ENCODE measurements around the gene ITPKB. TPM values are rescaled to one million over a fixed set of nuclear protein-coding genes. Genes with fewer than 3 reads are reported as not detected.
A peak's percentile ranks its signal among the peaks of the same experiment; 100 is the strongest.

The ITPKB gene
- total and polyA plus RNA-seq, 4 experiments from 2014 or later = 52.2 to 159 (median 104) TPM

- ChIA-PET POLR2A (ENCODE audit: partially characterized antibody) (no interaction called here), CTCF (ENCODE audit: partially characterized antibody) (interaction anchor here (0.6 to 1.4 kb wide), 2 partner anchors 20 to 669 kb away, joined by 3 read pairs; no protein-coding TSS in a partner anchor)
- H3K27me3 Mint-ChIP-seq = peaks cover 7 to 16% of the 10 kb centered on the region in 2 donors
Observed at GRCh38 chr1:226589008-226589733, 149.9 kb downstream of the ITPKB start.

GRCh38 chr1:226588484-226588883 lies 150.6 kb downstream of the ITPKB start:
- POLR2A ChIA-PET (ENCODE audit: partially characterized antibody) = no interaction called here
- Histone ChIP-seq H3K4me3 (ENCODE audit: low read length in 2 of 2) (no peak overlapping the region), H3K27ac (ENCODE audit: low read depth, low read length) (no peak overlapping the region), H3K27me3 (ENCODE audit: insufficient read depth, low read length) (no peaks in the 10 kb centered on the region), H3K4me1 (ENCODE audit: insufficient read depth, low read length) (no peaks in the 10 kb centered on the region), H3K36me3 (ENCODE audit: insufficient read depth, low read length) (no peaks in the 10 kb centered on the region), H3K9me3 (ENCODE audit: control insufficient read depth in 1 of 2, low read length in 2 of 2) (no peaks in the 10 kb centered on the region)
- H3K9me3 Mint-ChIP-seq = peaks cover 0 to 3% (median 0%) of the 10 kb centered on the region in 8 donors
- H3K36me3 Mint-ChIP-seq = no peaks in the 10 kb centered on the region
- intact Hi-C loops (cut with micrococcal nuclease) = no loop called here
- CTCF ChIA-PET (ENCODE audit: partially characterized antibody) = no interaction called here
- no peak overlapping the region for H3K4me3 Mint-ChIP-seq
- H3K4me1 Mint-ChIP-seq = peaks cover 0 to 1% (median 0%) of the 10 kb centered on the region in 4 donors
- no peak for DNase-seq
- H3K27ac Mint-ChIP-seq = no peak overlapping the region
- H3K27me3 Mint-ChIP-seq = peaks cover 7 to 13% of the 10 kb centered on the region in 2 donors

More at GRCh38 chr1:226589008-226589733, 149.9 kb downstream of the ITPKB start:
- Mint-ChIP-seq H3K4me3 (no peak overlapping the region), H3K9me3 (peaks cover 0 to 3% (median 0%) of the 10 kb centered on the region in 8 donors), H3K4me1 (peaks cover 0 to under 1% (median 0%) of the 10 kb centered on the region in 4 donors), H3K27ac (no peak overlapping the region), H3K36me3 (no peaks in the 10 kb centered on the region)
- DNase-seq = no peak
- Histone ChIP-seq H3K27me3 (ENCODE audit: insufficient read depth, low read length) (no peaks in the 10 kb centered on the region), H3K4me1 (ENCODE audit: insufficient read depth, low read length) (no peaks in the 10 kb centered on the region), H3K9me3 (ENCODE audit: control insufficient read depth in 1 of 2, low read length in 2 of 2) (no peaks in the 10 kb centered on the region), H3K4me3 (ENCODE audit: low read length in 2 of 2) (no peak overlapping the region), H3K36me3 (ENCODE audit: insufficient read depth, low read length) (no peaks in the 10 kb centered on the region), H3K27ac (ENCODE audit: low read depth, low read length) (no peak overlapping the region)
- intact Hi-C loops (cut with micrococcal nuclease) = no loop called here

- Histone ChIP-seq H3K27me3 (ENCODE audit: insufficient read depth, low read length) (no peaks in the 10 kb centered on the region), H3K9me3 (ENCODE audit: control insufficient read depth in 1 of 2, low read length in 2 of 2) (no peaks in the 10 kb centered on the region), H3K4me1 (ENCODE audit: insufficient read depth, low read length) (no peaks in the 10 kb centered on the region), H3K27ac (ENCODE audit: low read depth, low read length) (no peak overlapping the region), H3K4me3 (ENCODE audit: low read length in 2 of 2) (no peak overlapping the region), H3K36me3 (ENCODE audit: insufficient read depth, low read length) (no peaks in the 10 kb centered on the region)
- ChIA-PET CTCF (ENCODE audit: partially characterized antibody) (interaction anchor here (0.8 kb wide), 1 partner anchor 114 kb away, joined by 3 read pairs; no protein-coding TSS in a partner anchor), POLR2A (ENCODE audit: partially characterized antibody) (no interaction called here)
- H3K9me3 Mint-ChIP-seq = no peaks in the 10 kb centered on the region
- no peaks in the 10 kb centered on the region for H3K36me3 Mint-ChIP-seq
- no peak for DNase-seq
- no peak overlapping the region for H3K27ac Mint-ChIP-seq
- intact Hi-C loops (cut with micrococcal nuclease) = no loop called here
- peaks cover 0 to 1% (median 0%) of the 10 kb centered on the region in 4 donors for H3K4me1 Mint-ChIP-seq
- no peak overlapping the region for H3K4me3 Mint-ChIP-seq
- H3K27me3 Mint-ChIP-seq = peaks cover 3 to 12% of the 10 kb centered on the region in 2 donors
Observed at GRCh38 chr1:226586650-226587422, 152.2 kb downstream of the ITPKB start.

- peaks cover 3 to 11% of the 10 kb centered on the region in 2 donors for H3K27me3 Mint-ChIP-seq
- POLR2A ChIA-PET (ENCODE audit: partially characterized antibody) = no interaction called here
Observed at GRCh38 chr1:226586116-226586515, 153.0 kb downstream of the ITPKB start.

GRCh38 chr1:226584164-226584563 lies 154.9 kb downstream of the ITPKB start:
- Mint-ChIP-seq H3K4me1 (peaks cover 0 to 1% (median 0%) of the 10 kb centered on the region in 4 donors), H3K9me3 (peaks cover 0 to 2% (median 0%) of the 10 kb centered on the region in 8 donors), H3K36me3 (no peaks in the 10 kb centered on the region), H3K27ac (peak overlapping the region in 2 of 7 donors; percentile 5 to 8), H3K27me3 (peaks cover 3% of the 10 kb centered on the region in 2 donors), H3K4me3 (no peak overlapping the region)
- DNase-seq = no peak
- Histone ChIP-seq H3K27me3 (ENCODE audit: insufficient read depth, low read length) (no peaks in the 10 kb centered on the region), H3K36me3 (ENCODE audit: insufficient read depth, low read length) (no peaks in the 10 kb centered on the region), H3K27ac (ENCODE audit: low read depth, low read length) (no peak overlapping the region), H3K4me1 (ENCODE audit: insufficient read depth, low read length) (no peaks in the 10 kb centered on the region), H3K4me3 (ENCODE audit: low read length in 2 of 2) (no peak overlapping the region), H3K9me3 (ENCODE audit: control insufficient read depth in 1 of 2, low read length in 2 of 2) (no peaks in the 10 kb centered on the region)
- ChIA-PET CTCF (ENCODE audit: partially characterized antibody) (interaction anchor here (2.8 kb wide), 1 partner anchor 24 kb away, joined by 9 read pairs; no protein-coding TSS in a partner anchor), POLR2A (ENCODE audit: partially characterized antibody) (no interaction called here)
- intact Hi-C loops (cut with micrococcal nuclease) = no loop called here

More at GRCh38 chr1:226586116-226586515, 153.0 kb downstream of the ITPKB start:
- H3K4me3 Mint-ChIP-seq = no peak overlapping the region
- H3K4me3 ChIP-seq (ENCODE audit: low read length in 2 of 2) = no peak overlapping the region
- no peaks in the 10 kb centered on the region for H3K9me3 ChIP-seq (ENCODE audit: control insufficient read depth in 1 of 2, low read length in 2 of 2)
- H3K27ac ChIP-seq (ENCODE audit: low read depth, low read length) = no peak overlapping the region
- no peaks in the 10 kb centered on the region for H3K36me3 ChIP-seq (ENCODE audit: insufficient read depth, low read length)
- intact Hi-C loops (cut with micrococcal nuclease) = no loop called here
- no peaks in the 10 kb centered on the region for H3K9me3 Mint-ChIP-seq
- H3K27me3 ChIP-seq (ENCODE audit: insufficient read depth, low read length) = no peaks in the 10 kb centered on the region
- H3K4me1 Mint-ChIP-seq = peaks cover 0 to 1% (median 0%) of the 10 kb centered on the region in 4 donors
- CTCF ChIA-PET (ENCODE audit: partially characterized antibody) = interaction anchor here (0.8 to 2.8 kb wide), 3 partner anchors 23 to 115 kb away, joined by 3 to 9 read pairs (median 4); no protein-coding TSS in a partner anchor
- H3K27ac Mint-ChIP-seq = no peak overlapping the region
- H3K4me1 ChIP-seq (ENCODE audit: insufficient read depth, low read length) = no peaks in the 10 kb centered on the region
- H3K36me3 Mint-ChIP-seq = no peaks in the 10 kb centered on the region
- DNase-seq = no peak

- Mint-ChIP-seq H3K4me1 (peaks cover 0 to 1% (median 0%) of the 10 kb centered on the region in 4 donors), H3K27me3 (peaks cover 3% of the 10 kb centered on the region in 2 donors), H3K9me3 (peaks cover 0 to 2% (median 0%) of the 10 kb centered on the region in 8 donors), H3K36me3 (no peaks in the 10 kb centered on the region), H3K4me3 (no peak overlapping the region), H3K27ac (no peak overlapping the region)
- Histone ChIP-seq H3K36me3 (ENCODE audit: insufficient read depth, low read length) (no peaks in the 10 kb centered on the region), H3K4me1 (ENCODE audit: insufficient read depth, low read length) (no peaks in the 10 kb centered on the region), H3K27ac (ENCODE audit: low read depth, low read length) (no peak overlapping the region), H3K4me3 (ENCODE audit: low read length in 2 of 2) (no peak overlapping the region), H3K9me3 (ENCODE audit: control insufficient read depth in 1 of 2, low read length in 2 of 2) (no peaks in the 10 kb centered on the region), H3K27me3 (ENCODE audit: insufficient read depth, low read length) (no peaks in the 10 kb centered on the region)
- POLR2A ChIA-PET (ENCODE audit: partially characterized antibody) = no interaction called here
- intact Hi-C loops (cut with micrococcal nuclease) = no loop called here
- no peak for DNase-seq
- CTCF ChIA-PET (ENCODE audit: partially characterized antibody) = interaction anchor here (2.0 kb wide), 1 partner anchor 15 kb away, joined by 7 read pairs; no protein-coding TSS in a partner anchor
Observed at GRCh38 chr1:226582966-226583365, 156.1 kb downstream of the ITPKB start.
